NCI-H748 (cell line): ENCODE results near the gene HSPB6.
"Not testable (repeated sequence)": the region's sequence is repeated elsewhere in the genome, so short reads cannot be mapped to it uniquely, and the experiment has no call there.

Source experiments
- DNase-seq: peaks from one replicate; lab custom pipeline; 2025; ENCODE audit not compliant: unreplicated experiment; lab: John Stamatoyannopoulos, UW

Gene HSPB6

GRCh38 chr19:35756377-35757230 is at the start of gene HSPB6:
Gene HSPB6, minus strand, starts transcription at chr19:35757029. Its CDS starts 21 bp downstream, at chr19:35757008.
- DNase-seq: peak; percentile 50

GRCh38 chr19:35806597-35806996 is 49.8 kb upstream of the HSPB6 start:
- no peak for DNase-seq

GRCh38 chr19:35805526-35806102 is 48.8 kb upstream of the HSPB6 start:
- peak; percentile 62 for DNase-seq

GRCh38 chr19:35801828-35802227 is 45.0 kb upstream of the HSPB6 start:
- DNase-seq: no peak

- no peak for DNase-seq
Observed at GRCh38 chr19:35797663-35798062, 40.8 kb upstream of the HSPB6 start.

GRCh38 chr19:35796645-35797542 is 40.1 kb upstream of the HSPB6 start:
- no peak for DNase-seq

GRCh38 chr19:35795564-35795963 is 38.7 kb upstream of the HSPB6 start:
- not testable (repeated sequence) for DNase-seq

- no peak for DNase-seq
Observed at GRCh38 chr19:35793381-35794165, 36.7 kb upstream of the HSPB6 start.

- no peak for DNase-seq
Observed at GRCh38 chr19:35792888-35793287, 36.1 kb upstream of the HSPB6 start.

GRCh38 chr19:35792312-35792711 is 35.5 kb upstream of the HSPB6 start:
- DNase-seq: no peak

- no peak for DNase-seq
Observed at GRCh38 chr19:35791814-35792279, 35.0 kb upstream of the HSPB6 start.

- DNase-seq: peak; percentile 23
Observed at GRCh38 chr19:35790981-35791813, 34.4 kb upstream of the HSPB6 start.

GRCh38 chr19:35789978-35790944 is 33.4 kb upstream of the HSPB6 start:
- no peak for DNase-seq

- no peak for DNase-seq
Observed at GRCh38 chr19:35789195-35789977, 32.6 kb upstream of the HSPB6 start.

- no peak for DNase-seq
Observed at GRCh38 chr19:35788205-35788960, 31.6 kb upstream of the HSPB6 start.

GRCh38 chr19:35787227-35787799 is 30.5 kb upstream of the HSPB6 start:
- DNase-seq: no peak
